Mammary epithelial cell (primary cell): ENCODE data around the gene COLEC12.

ENCODE experiments used
- EZH2 ChIP-seq: IDR thresholded peaks from 2 replicates; pipeline ENCODE4 v1.6.1; 2012; ENCODE audit warnings: low read length, inconsistent platforms, borderline replicate concordance
- TF ChIP-seq, protein P1 (sequence below), 2 donors: IDR thresholded peaks in 1 of 2; conservative IDR thresholded peaks in 1 of 2; 2 replicates each; pipeline ENCODE4 v1.5.1; 2011 to 2012; ENCODE audit warnings: inconsistent platforms in 2 of 2, low read length in 2 of 2, mild to moderate bottlenecking in 2 of 2, control low read depth in 1 of 2, low read depth in 1 of 2; ENCODE audit not compliant: insufficient read depth in 1 of 2; ENCODE audit errors: extremely low read depth in 1 of 2

DNA sequence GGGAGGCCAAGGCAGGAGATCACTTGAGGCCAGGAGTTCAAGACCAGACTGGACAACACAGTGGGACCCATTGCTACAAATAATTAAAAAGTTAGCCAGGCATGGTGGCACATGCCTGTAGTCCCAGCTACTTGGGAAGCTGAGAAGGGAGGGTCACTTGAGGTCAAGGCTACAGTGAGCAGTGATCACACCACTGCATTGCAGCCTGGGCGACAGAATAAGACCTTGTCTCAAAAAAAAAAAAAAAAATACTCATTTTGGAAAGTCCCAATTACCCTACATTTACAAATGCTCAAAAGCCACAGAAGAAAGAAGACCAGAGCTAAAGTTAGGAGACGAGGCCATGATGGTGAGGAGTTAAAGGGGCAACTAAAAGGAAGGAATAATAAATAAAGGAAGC, 61.9 kb downstream of the COLEC12 start:
- TF ChIP-seq, protein P1, sequence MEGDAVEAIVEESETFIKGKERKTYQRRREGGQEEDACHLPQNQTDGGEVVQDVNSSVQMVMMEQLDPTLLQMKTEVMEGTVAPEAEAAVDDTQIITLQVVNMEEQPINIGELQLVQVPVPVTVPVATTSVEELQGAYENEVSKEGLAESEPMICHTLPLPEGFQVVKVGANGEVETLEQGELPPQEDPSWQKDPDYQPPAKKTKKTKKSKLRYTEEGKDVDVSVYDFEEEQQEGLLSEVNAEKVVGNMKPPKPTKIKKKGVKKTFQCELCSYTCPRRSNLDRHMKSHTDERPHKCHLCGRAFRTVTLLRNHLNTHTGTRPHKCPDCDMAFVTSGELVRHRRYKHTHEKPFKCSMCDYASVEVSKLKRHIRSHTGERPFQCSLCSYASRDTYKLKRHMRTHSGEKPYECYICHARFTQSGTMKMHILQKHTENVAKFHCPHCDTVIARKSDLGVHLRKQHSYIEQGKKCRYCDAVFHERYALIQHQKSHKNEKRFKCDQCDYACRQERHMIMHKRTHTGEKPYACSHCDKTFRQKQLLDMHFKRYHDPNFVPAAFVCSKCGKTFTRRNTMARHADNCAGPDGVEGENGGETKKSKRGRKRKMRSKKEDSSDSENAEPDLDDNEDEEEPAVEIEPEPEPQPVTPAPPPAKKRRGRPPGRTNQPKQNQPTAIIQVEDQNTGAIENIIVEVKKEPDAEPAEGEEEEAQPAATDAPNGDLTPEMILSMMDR (conservative IDR thresholded peaks at IDR 0.05 in 1 of 2, IDR thresholded peaks at IDR 0.05 in 1 of 2; ENCODE audit: extremely low read depth in 1 of 2, insufficient read depth in 1 of 2, low read depth in 1 of 2, low read length in 2 of 2) = no peak
- TF ChIP-seq EZH2 = no peak
